Endothelial cell of umbilical vein (primary cell): ENCODE measurements around the gene STEAP1. TPM values are rescaled to one million over a fixed set of nuclear protein-coding genes. Genes with fewer than 3 reads are reported as not detected.

Experiments
- BruUV-seq: library from RNA; stranded (reverse); fragments of 400-500 nt; replicated peaks from 2 replicates; lab custom pipeline; 2021; lab: Mats Ljungman, UMichigan
- CTCF ChIA-PET: fragments of 300-600, 350-600 bp; sonication (Branson Sonifier 250); formaldehyde crosslinking; loops from one replicate; lab custom pipeline; 2021; ENCODE audit warnings: antibody characterized with exemption, inconsistent platforms; lab: Charles Lee
- POLR2A ChIA-PET: fragments of 300-600, 350-600 bp; sonication (Branson Sonifier 250); formaldehyde crosslinking; loops from one replicate; lab custom pipeline; 2021; ENCODE audit warnings: antibody characterized with exemption, inconsistent platforms; lab: Charles Lee
- DNase-seq: peaks from one replicate; pipeline ENCODE4 v3.0.0-alpha.2; 2011; ENCODE audit warnings: low read depth, low spot score
- FAIRE-seq: peaks from 2 replicates; lab custom pipeline; 2011; peaks lifted over from hg19 to GRCh38; lab: Jason Lieb, UNC
- H2AFZ ChIP-seq: 2 replicates; pipeline ENCODE4 v1.6.0; 2012; ENCODE audit warnings: low read depth, low read length, control low read depth, inconsistent platforms
- H3K27ac ChIP-seq: 2 replicates; pipeline ENCODE4 v1.5.1; 2011; ENCODE audit warnings: low read depth, mild to moderate bottlenecking, control low read depth, low read length, moderate library complexity; ENCODE audit not compliant: insufficient read depth
- H3K27me3 ChIP-seq, 2 experiments: 2 replicates each; pipeline versions ENCODE4 v1.6.0 to v1.6.1; 2011; ENCODE audit warnings: low read length in 2 of 2, mixed read lengths in 1 of 2; ENCODE audit not compliant: control insufficient read depth in 2 of 2, insufficient read depth in 2 of 2
- H3K36me3 ChIP-seq, 2 experiments: 2 replicates in 1 of 2; 3 replicates in 1 of 2; pipeline ENCODE4 v1.5.1; 2011; ENCODE audit warnings: low read length in 2 of 2, mild to moderate bottlenecking in 1 of 2, moderate library complexity in 1 of 2; ENCODE audit not compliant: control insufficient read depth in 2 of 2, insufficient read depth in 2 of 2; ENCODE audit errors: extremely low read depth in 1 of 2
- H3K4me1 ChIP-seq: 3 replicates; pipeline ENCODE4 v1.5.1; 2011; ENCODE audit warnings: mild to moderate bottlenecking, low read length; ENCODE audit not compliant: control insufficient read depth, insufficient read depth; ENCODE audit errors: extremely low read depth
- H3K4me2 ChIP-seq: 2 replicates; pipeline ENCODE4 v1.6.1; 2011; ENCODE audit warnings: low read length, control low read depth, mixed read lengths; ENCODE audit not compliant: insufficient read depth
- H3K4me3 ChIP-seq, 3 experiments: fragments of 200-600 bp in 1 of 3; sonication (generic), shearing (Covaris generic) in 1 of 3; replicated peaks in 1 of 3; 2 replicates each; pipeline ENCODE4 v1.5.1; 2011 to 2016; ENCODE audit warnings: control low read depth in 3 of 3, low read length in 3 of 3, mild to moderate bottlenecking in 2 of 3, inconsistent platforms in 1 of 3, low read depth in 1 of 3, moderate library complexity in 1 of 3; ENCODE audit not compliant: insufficient read depth in 1 of 3
- H3K79me2 ChIP-seq: 2 replicates; pipeline ENCODE4 v1.6.0; 2012; ENCODE audit warnings: low read length, inconsistent platforms; ENCODE audit not compliant: control insufficient read depth, insufficient read depth
- H3K9ac ChIP-seq: replicated peaks from 2 replicates; pipeline ENCODE3; 2011; ENCODE audit warnings: low read length, control low read depth; ENCODE audit not compliant: insufficient read depth; ENCODE audit errors: extremely low read depth
- H3K9me1 ChIP-seq: replicated peaks from 3 replicates; pipeline ENCODE4 v1.6.0; 2011; ENCODE audit warnings: mild to moderate bottlenecking, low read length; ENCODE audit not compliant: control insufficient read depth, insufficient read depth; ENCODE audit errors: extremely low read depth
- H3K9me3 ChIP-seq: replicated peaks from 2 replicates; pipeline ENCODE4 v1.5.1; 2012; ENCODE audit warnings: low read length, inconsistent platforms; ENCODE audit not compliant: control insufficient read depth, insufficient read depth
- H4K20me1 ChIP-seq: replicated peaks from 2 replicates; pipeline ENCODE3; 2011; ENCODE audit warnings: mild to moderate bottlenecking, low read length; ENCODE audit not compliant: control insufficient read depth, insufficient read depth; ENCODE audit errors: extremely low read depth
- EZH2 ChIP-seq: IDR thresholded peaks from 2 replicates; pipeline ENCODE4 v1.6.1; 2012; ENCODE audit warnings: borderline replicate concordance, low read depth, mild to moderate bottlenecking, moderate library complexity, low read length, inconsistent platforms; ENCODE audit not compliant: severe bottlenecking
- FOS ChIP-seq: IDR thresholded peaks from 2 replicates; pipeline ENCODE4 v1.6.1; 2011; ENCODE audit warnings: mild to moderate bottlenecking, low read length, moderate library complexity, borderline replicate concordance; ENCODE audit not compliant: insufficient read depth
- GATA2 ChIP-seq: IDR thresholded peaks from 2 replicates; pipeline ENCODE4 v1.7.0; 2011; ENCODE audit warnings: low read depth, mild to moderate bottlenecking, moderate library complexity, mixed read lengths, low read length; ENCODE audit not compliant: insufficient read length, insufficient read depth
- JUN ChIP-seq: IDR thresholded peaks from 2 replicates; pipeline ENCODE4 v1.6.1; 2011; ENCODE audit warnings: borderline replicate concordance, low read depth; ENCODE audit not compliant: insufficient read length, insufficient read depth
- MYC ChIP-seq: IDR thresholded peaks from one replicate; pipeline ENCODE4 v1.6.1; 2011; ENCODE audit warnings: mild to moderate bottlenecking, low read depth, low read length
- POLR2A ChIP-seq: IDR thresholded peaks from 2 replicates; pipeline ENCODE4 v1.6.1; 2012; ENCODE audit warnings: low read depth, mild to moderate bottlenecking, control low read depth, low read length
- POLR2AphosphoS5 ChIP-seq: IDR thresholded peaks from 2 replicates; pipeline ENCODE4 v1.6.1; 2012; ENCODE audit warnings: low read depth, mild to moderate bottlenecking, control low read depth, low read length, moderate library complexity; ENCODE audit not compliant: insufficient read depth
- dilution Hi-C: fragments of 300-500 bp; cut with MboI; formaldehyde crosslinking; loops from one replicate; pipeline ENCODE4 v1.15.0; 2019; ENCODE audit warnings: low sequenced_read_pairs; ENCODE audit not compliant: extremely low pct_ligation_motif_present
- intact Hi-C: fragments of 100-400 bp; cut with micrococcal nuclease; formaldehyde crosslinking; loops from one replicate; pipeline ENCODE4 v1.10.0; 2022
- polyA plus RNA-seq, 4 experiments: library from polyadenylated mRNA; depleted of rRNA in 3 of 4; stranded (reverse) in 3 of 4; unstranded in 1 of 4; fragments of >200 nt; gene quantifications; 2 replicates each; pipeline versions ENCODE4 v1.2.1 to v1.2.3, GENCODE V29; 2011 to 2012; ENCODE audit warnings: missing spikeins in 1 of 4
- total RNA-seq: library from RNA; stranded (reverse); gene quantifications from 2 replicates; pipeline ENCODE4 v1.2.3, GENCODE V29; 2021
- TF ChIP-seq, protein P1 (sequence below): IDR thresholded peaks from 2 replicates; pipeline ENCODE4 v1.6.1; 2011; ENCODE audit not compliant: insufficient read depth, insufficient read length
- TF ChIP-seq, protein P2 (sequence below), 2 donors: IDR thresholded peaks; 1 replicate in 1 of 2; 2 replicates in 1 of 2; pipeline ENCODE4 v1.5.1; 2011; ENCODE audit warnings: low read length in 2 of 2, mild to moderate bottlenecking in 2 of 2, moderate library complexity in 2 of 2, control low read depth in 1 of 2, inconsistent platforms in 1 of 2, low read depth in 1 of 2; ENCODE audit not compliant: insufficient read depth in 1 of 2; ENCODE audit errors: extremely low read depth in 1 of 2

The STEAP1 gene
- total and polyA plus RNA-seq, 2 donors (not counting 3 experiments of a cell fraction or from before 2014, with no cell fraction given): 35.0 to 42.7 TPM

DNA sequence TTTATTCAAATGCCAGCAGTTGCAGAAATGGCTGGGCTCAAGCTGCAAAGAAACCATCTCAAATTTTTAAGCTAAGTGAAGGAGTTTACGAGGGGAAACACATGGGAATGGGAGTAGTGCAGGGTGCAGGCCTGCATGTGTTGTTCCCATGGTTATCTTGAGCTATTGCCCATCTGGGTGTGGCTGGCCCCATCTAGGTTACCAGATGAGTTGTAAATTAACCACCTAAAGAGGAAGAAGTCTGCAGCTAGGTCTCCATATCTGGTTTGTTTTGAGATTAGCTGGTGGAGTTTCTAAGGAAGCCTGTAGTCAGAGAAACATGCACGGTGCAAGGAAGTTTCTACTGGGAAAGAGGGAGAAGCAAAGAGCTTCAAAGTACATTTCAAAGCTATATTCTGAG, 34.0 kb downstream of the STEAP1 start:
- H3K9ac ChIP-seq: no peak overlapping the region
- no TSS peak for BruUV-seq
- no peak overlapping the region for H3K4me2 ChIP-seq
- no peak for DNase-seq
- H3K9me3 ChIP-seq: no peaks in the 10 kb centered on the region
- CTCF ChIA-PET: interaction anchor here (0.7 to 1.4 kb wide), 7 partner anchors 8 to 240 kb away, joined by 3 to 6 read pairs (median 4); partner anchors contain the start of gene STEAP2
- POLR2A ChIA-PET: no interaction called here
- H3K79me2 ChIP-seq: no peaks in the 10 kb centered on the region
- H3K4me1 ChIP-seq: no peaks in the 10 kb centered on the region
- no peaks in the 10 kb centered on the region for H3K36me3 ChIP-seq
- peak overlapping the region; percentile 73 for H2AFZ ChIP-seq
- dilution Hi-C loops (no loop called here), intact Hi-C loops (no loop called here)
- H3K4me3 ChIP-seq: no peak overlapping the region
- H3K27me3 ChIP-seq: no peaks in the 10 kb centered on the region
- H3K27ac ChIP-seq: no peak overlapping the region
- H3K9me1 ChIP-seq: no peaks in the 10 kb centered on the region
- no peaks in the 10 kb centered on the region for H4K20me1 ChIP-seq
- no peak for FAIRE-seq
- TF ChIP-seq MYC: no peak
- no peak for TF ChIP-seq FOS
- TF ChIP-seq POLR2A: no peak
- no peak for TF ChIP-seq POLR2AphosphoS5
- TF ChIP-seq, protein P1, sequence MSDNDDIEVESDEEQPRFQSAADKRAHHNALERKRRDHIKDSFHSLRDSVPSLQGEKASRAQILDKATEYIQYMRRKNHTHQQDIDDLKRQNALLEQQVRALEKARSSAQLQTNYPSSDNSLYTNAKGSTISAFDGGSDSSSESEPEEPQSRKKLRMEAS: no peak
- TF ChIP-seq, protein P2, sequence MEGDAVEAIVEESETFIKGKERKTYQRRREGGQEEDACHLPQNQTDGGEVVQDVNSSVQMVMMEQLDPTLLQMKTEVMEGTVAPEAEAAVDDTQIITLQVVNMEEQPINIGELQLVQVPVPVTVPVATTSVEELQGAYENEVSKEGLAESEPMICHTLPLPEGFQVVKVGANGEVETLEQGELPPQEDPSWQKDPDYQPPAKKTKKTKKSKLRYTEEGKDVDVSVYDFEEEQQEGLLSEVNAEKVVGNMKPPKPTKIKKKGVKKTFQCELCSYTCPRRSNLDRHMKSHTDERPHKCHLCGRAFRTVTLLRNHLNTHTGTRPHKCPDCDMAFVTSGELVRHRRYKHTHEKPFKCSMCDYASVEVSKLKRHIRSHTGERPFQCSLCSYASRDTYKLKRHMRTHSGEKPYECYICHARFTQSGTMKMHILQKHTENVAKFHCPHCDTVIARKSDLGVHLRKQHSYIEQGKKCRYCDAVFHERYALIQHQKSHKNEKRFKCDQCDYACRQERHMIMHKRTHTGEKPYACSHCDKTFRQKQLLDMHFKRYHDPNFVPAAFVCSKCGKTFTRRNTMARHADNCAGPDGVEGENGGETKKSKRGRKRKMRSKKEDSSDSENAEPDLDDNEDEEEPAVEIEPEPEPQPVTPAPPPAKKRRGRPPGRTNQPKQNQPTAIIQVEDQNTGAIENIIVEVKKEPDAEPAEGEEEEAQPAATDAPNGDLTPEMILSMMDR (IDR thresholded peaks at IDR 0.05; ENCODE audit: extremely low read depth in 1 of 2, insufficient read depth in 1 of 2, low read depth in 1 of 2, low read length in 2 of 2): no peak
- TF ChIP-seq GATA2: no peak
- TF ChIP-seq EZH2: no peak
- no peak for TF ChIP-seq JUN
